Immature natural killer cell (primary cell): ENCODE data around the gene ZNF724. TPM values are rescaled to one million over a fixed set of nuclear protein-coding genes. Genes with fewer than 3 reads are reported as not detected.
A peak's percentile ranks its signal among the peaks of the same experiment; 100 is the strongest.
"Not testable (repeated sequence)": the region's sequence is repeated elsewhere in the genome, so short reads cannot be mapped to it uniquely, and the experiment has no call there.

Experiments used
- DNase-seq, 3 donors: peaks; one replicate each; pipeline ENCODE4 v3.0.0; 2022; ENCODE audit warnings: mixed read lengths in 1 of 3
- H3K27ac Mint-ChIP-seq, 6 donors: one replicate each; pipeline ENCODE4 v1.8.0; 2020; ENCODE audit warnings: mixed read lengths in 6 of 6, mild to moderate bottlenecking in 5 of 6, inconsistent platforms in 4 of 6, moderate library complexity in 3 of 6
- H3K27me3 Mint-ChIP-seq, 3 donors: one replicate each; pipeline ENCODE4 v1.8.0; 2020 to 2021; ENCODE audit warnings: low read depth in 3 of 3, mild to moderate bottlenecking in 3 of 3, mixed read lengths in 3 of 3, moderate library complexity in 3 of 3, inconsistent platforms in 1 of 3
- H3K36me3 Mint-ChIP-seq, 3 donors: one replicate each; pipeline ENCODE4 v1.8.0; 2020; ENCODE audit warnings: mixed read lengths in 3 of 3, inconsistent platforms in 2 of 3, mild to moderate bottlenecking in 2 of 3
- H3K4me1 Mint-ChIP-seq, 2 donors: one replicate each; pipeline ENCODE4 v1.8.0; 2020; ENCODE audit warnings: inconsistent platforms in 2 of 2, mild to moderate bottlenecking in 2 of 2, mixed read lengths in 2 of 2, moderate library complexity in 1 of 2
- H3K4me3 Mint-ChIP-seq, 5 donors: one replicate each; pipeline ENCODE4 v1.8.0; 2020; ENCODE audit warnings: mild to moderate bottlenecking in 5 of 5, mixed read lengths in 5 of 5, inconsistent platforms in 3 of 5, moderate library complexity in 3 of 5
- H3K9me3 Mint-ChIP-seq, 6 donors: one replicate each; pipeline ENCODE4 v1.8.0; 2020; ENCODE audit warnings: mild to moderate bottlenecking in 6 of 6, mixed read lengths in 6 of 6, inconsistent platforms in 4 of 6, moderate library complexity in 3 of 6
- polyA plus RNA-seq, 3 donors: library from polyadenylated mRNA; unstranded; fragments of 300-500 nt; fragmentation: Illumina TruSeq; gene quantifications; one replicate each; pipeline ENCODE4 v1.2.3, GENCODE V29; 2021

Gene ZNF724
- polyA plus RNA-seq, 3 donors from 2014 or later, result 0.77 to 2.4 TPM; not detected in 1

DNA sequence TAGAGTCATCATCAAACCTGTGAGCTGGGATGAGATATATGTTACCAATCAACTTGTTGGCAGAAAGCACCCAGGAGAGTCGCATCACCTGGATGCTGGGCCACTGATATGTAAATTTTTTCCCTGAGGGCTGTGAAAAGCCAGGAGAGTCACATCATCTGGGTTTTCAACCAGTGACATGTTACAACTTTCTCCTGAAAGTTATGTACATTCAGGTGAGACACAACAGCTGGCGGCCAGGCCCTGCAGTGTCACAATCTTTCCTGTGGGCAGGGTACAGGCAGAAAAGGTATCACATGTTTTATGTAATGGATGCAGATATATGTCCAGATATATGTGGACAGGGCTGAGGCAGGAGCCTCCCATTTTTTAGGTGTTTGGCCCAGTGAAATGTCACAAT is 13.2 kb upstream of the ZNF724 start:
- no peak for DNase-seq
- peaks cover 0 to 12% of the 10 kb centered on the region in 2 donors for H3K4me1 Mint-ChIP-seq

DNA sequence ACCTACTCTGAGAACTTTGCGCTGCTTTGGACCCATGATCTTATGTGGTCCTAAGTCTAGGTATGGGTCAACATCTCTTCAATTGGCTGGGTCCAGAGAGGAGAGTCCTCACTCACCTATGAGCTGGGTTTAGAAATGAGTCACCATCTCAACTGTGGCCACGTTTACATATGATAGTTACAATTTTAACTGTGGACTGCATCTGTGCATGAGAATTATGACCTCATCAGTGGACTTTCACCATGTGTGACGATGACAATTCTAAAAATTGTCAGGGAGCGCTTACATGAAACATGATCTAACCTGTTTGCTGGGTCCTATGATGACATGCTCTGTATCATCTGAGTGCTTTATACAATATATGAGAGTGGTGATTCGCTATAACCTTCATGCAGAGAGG is 12.7 kb upstream of the ZNF724 start:
- peaks cover 0 to 12% of the 10 kb centered on the region in 2 donors for H3K4me1 Mint-ChIP-seq
- H3K36me3 Mint-ChIP-seq, result peaks cover 22 to 42% (median 28%) of the 10 kb centered on the region in 3 donors
- H3K4me3 Mint-ChIP-seq, result no peak overlapping the region
- H3K27ac Mint-ChIP-seq, result no peak overlapping the region
- H3K9me3 Mint-ChIP-seq, result no peaks in the 10 kb centered on the region
- peaks cover 0 to 3% (median 0%) of the 10 kb centered on the region in 3 donors for H3K27me3 Mint-ChIP-seq
- DNase-seq, result no peak

More for the DNA sequence above, 13.2 kb upstream of the ZNF724 start:
- Mint-ChIP-seq H3K27me3 (peaks cover 0 to 3% (median 0%) of the 10 kb centered on the region in 3 donors), H3K4me3 (no peak overlapping the region), H3K9me3 (no peaks in the 10 kb centered on the region), H3K27ac (no peak overlapping the region), H3K36me3 (peaks cover 22 to 42% (median 28%) of the 10 kb centered on the region in 3 donors)

DNA sequence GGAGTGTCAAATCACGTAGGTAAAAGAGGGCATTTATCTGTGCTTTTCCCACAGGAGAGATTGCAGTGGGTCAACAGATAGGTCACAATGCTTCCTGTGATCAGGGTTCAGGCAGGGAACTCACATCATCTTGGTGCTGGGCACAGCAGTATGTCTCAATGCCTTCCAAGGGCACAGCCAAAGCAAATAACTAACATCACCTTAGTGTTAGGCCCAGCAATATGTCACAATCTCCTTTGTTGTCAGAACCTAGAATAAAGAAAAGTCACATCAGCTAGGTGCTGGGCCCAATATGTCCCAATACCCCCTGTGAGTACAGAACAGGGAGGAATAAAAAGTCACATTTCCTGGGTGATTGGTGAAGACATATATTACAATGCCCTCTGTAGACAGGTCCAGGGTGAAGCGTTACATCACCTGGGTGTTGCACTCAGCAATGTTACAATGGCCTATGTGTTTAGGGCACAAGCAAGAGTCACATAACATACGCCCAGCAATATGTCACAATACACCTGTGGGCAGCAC is 11.4 kb upstream of the ZNF724 start:
- peak overlapping the region in 1 of 6 donors; percentile 27 for H3K27ac Mint-ChIP-seq
- DNase-seq, result no peak
- H3K4me3 Mint-ChIP-seq, result no peak overlapping the region
- H3K4me1 Mint-ChIP-seq, result peaks cover 0 to 6% of the 10 kb centered on the region in 2 donors
- no peaks in the 10 kb centered on the region for H3K9me3 Mint-ChIP-seq
- peaks cover 0 to 2% (median 0%) of the 10 kb centered on the region in 3 donors for H3K27me3 Mint-ChIP-seq
- H3K36me3 Mint-ChIP-seq, result peaks cover 18 to 34% (median 23%) of the 10 kb centered on the region in 3 donors

DNA sequence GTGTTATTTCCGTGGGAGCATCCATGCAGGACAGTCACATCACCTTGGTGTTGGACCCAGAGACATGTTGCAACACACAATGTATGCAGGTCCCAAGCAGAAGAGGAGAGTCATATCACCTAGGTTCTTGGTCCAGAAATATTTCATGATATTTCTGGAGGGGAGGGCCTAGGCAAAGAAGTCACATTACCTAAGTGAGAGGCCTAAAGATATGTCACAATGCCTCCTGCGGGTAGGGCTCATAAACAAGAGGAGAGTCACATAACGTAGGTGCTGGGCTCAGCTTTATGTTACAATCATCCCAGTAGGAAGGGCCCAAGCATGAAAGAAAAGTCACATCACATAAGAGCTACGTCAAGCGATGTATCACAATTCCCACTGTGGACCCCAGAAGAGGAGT is 10.8 kb upstream of the ZNF724 start:
- H3K36me3 Mint-ChIP-seq, result peaks cover 18 to 34% (median 23%) of the 10 kb centered on the region in 3 donors
- H3K4me1 Mint-ChIP-seq, result peaks cover 0 to 6% of the 10 kb centered on the region in 2 donors
- peak overlapping the region in 1 of 6 donors; percentile 5 for H3K27ac Mint-ChIP-seq
- no peaks in the 10 kb centered on the region for H3K9me3 Mint-ChIP-seq
- no peak overlapping the region for H3K4me3 Mint-ChIP-seq
- peaks cover 0 to 2% (median 0%) of the 10 kb centered on the region in 3 donors for H3K27me3 Mint-ChIP-seq
- no peak for DNase-seq

- H3K27ac Mint-ChIP-seq, result no peak overlapping the region
Observed at GRCh38 chr19:23259961-23260360, 9.8 kb upstream of the ZNF724 start.

GRCh38 chr19:23255700-23256099 is 5.5 kb upstream of the ZNF724 start:
- H3K36me3 Mint-ChIP-seq, result peaks cover 4 to 17% (median 13%) of the 10 kb centered on the region in 3 donors
- no peak overlapping the region for H3K4me3 Mint-ChIP-seq
- H3K27me3 Mint-ChIP-seq, result no peaks in the 10 kb centered on the region
- no peaks in the 10 kb centered on the region for H3K9me3 Mint-ChIP-seq
- DNase-seq, result no peak
- H3K27ac Mint-ChIP-seq, result no peak overlapping the region
- no peaks in the 10 kb centered on the region for H3K4me1 Mint-ChIP-seq

More at GRCh38 chr19:23259961-23260360, 9.8 kb upstream of the ZNF724 start:
- no peak overlapping the region for H3K4me3 Mint-ChIP-seq
- peaks cover 18 to 34% (median 23%) of the 10 kb centered on the region in 3 donors for H3K36me3 Mint-ChIP-seq
- H3K27me3 Mint-ChIP-seq, result peaks cover 0 to 2% (median 0%) of the 10 kb centered on the region in 3 donors
- DNase-seq, result no peak
- no peaks in the 10 kb centered on the region for H3K9me3 Mint-ChIP-seq
- H3K4me1 Mint-ChIP-seq, result peaks cover 0 to 6% of the 10 kb centered on the region in 2 donors

DNA sequence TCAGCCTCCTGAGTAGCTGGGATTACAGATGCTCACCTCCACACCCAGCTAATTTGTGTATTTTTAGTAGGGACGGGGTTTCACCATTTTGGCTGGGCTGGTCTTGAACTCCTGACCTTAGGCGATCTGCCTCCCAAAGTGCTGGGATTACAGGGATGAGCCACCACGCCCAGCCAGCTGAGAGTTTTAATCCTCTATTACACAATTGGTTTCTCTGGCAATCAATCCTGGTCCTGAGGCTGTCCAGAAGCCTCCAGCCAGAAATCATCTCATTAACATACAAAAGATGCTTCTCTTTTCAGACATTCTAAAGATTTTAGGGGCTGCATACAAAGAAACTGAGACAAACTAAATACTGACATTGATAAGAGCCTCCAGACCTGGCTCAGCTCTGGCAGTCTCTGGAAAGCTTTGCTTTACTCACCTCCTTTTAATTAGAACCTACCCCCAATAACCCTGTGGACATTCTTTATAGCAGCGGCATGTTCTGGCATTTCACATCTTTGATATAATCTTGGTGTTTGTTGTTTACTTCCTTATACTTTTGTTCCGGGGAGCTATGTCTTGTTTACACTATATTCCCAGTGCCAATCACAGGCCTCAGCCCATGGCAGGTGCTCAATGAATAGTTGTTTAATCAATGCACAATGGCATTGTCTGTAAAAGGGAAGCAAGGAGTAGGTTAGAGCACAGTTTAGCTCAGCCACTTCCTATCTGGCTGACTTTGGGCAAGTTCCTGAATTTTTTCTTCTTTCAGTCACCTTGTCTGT is 4.1 kb upstream of the ZNF724 start:
- H3K4me1 Mint-ChIP-seq, result peaks cover 9 to 11% of the 10 kb centered on the region in 2 donors
- H3K4me3 Mint-ChIP-seq, result no peak overlapping the region
- peaks cover 2 to 4% (median 3%) of the 10 kb centered on the region in 3 donors for H3K36me3 Mint-ChIP-seq
- peaks cover 0 to 2% (median 0%) of the 10 kb centered on the region in 3 donors for H3K27me3 Mint-ChIP-seq
- H3K9me3 Mint-ChIP-seq, result no peaks in the 10 kb centered on the region
- no peak for DNase-seq
- peak overlapping the region in 2 of 6 donors; percentile 23 to 52 for H3K27ac Mint-ChIP-seq

- not testable (repeated sequence) for H3K4me3 Mint-ChIP-seq, H3K27ac Mint-ChIP-seq, H3K9me3 Mint-ChIP-seq, H3K27me3 Mint-ChIP-seq, H3K36me3 Mint-ChIP-seq, DNase-seq
- peaks cover 10 to 20% of the 10 kb centered on the region in 2 donors for H3K4me1 Mint-ChIP-seq
Observed at GRCh38 chr19:23253256-23253655, 3.1 kb upstream of the ZNF724 start.

- H3K27ac Mint-ChIP-seq, result no peak overlapping the region
- peaks cover 2 to 8% of the 10 kb centered on the region in 2 donors for H3K4me1 Mint-ChIP-seq
- H3K36me3 Mint-ChIP-seq, result peaks cover 40 to 69% (median 61%) of the 10 kb centered on the region in 3 donors
- no peak overlapping the region for H3K4me3 Mint-ChIP-seq
- no peaks in the 10 kb centered on the region for H3K27me3 Mint-ChIP-seq
- H3K9me3 Mint-ChIP-seq, result peaks cover 20 to 44% (median 43%) of the 10 kb centered on the region in 6 donors
- no peak for DNase-seq
Observed at GRCh38 chr19:23241419-23241818, 8.8 kb downstream of the ZNF724 start.

DNA sequence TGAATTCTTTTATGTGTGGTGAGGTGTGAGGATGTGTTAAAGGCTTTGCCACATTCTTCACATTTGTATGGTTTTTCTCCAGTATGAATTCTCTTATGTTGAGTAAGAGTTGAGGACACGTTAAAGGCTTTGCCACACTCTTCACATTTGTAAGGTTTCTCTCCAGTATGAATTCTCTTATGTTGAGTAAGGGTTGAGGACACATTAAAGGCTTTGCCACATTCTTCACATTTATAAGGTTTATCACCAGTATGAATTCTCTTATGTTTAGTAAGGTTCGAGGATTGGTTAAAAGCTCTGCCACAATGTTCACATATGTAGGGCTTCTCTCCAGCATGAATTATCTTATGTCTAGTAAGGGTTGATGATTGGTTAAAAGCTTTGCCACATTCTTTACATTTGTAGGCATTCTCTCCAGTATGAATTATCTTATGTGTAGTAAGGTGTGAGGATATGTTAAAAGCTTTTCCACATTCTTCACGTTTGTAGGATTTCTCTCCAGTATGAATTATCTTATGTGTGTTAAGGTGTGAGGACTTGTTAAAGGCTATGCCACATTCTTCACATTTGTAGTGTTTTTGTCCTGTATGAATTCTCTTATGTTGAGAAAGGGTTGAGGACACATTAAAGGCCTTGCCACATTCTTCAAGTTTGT is 27.1 kb downstream of the ZNF724 start:
- peaks cover 0 to 2% (median 2%) of the 10 kb centered on the region in 3 donors for H3K27me3 Mint-ChIP-seq
- H3K4me3 Mint-ChIP-seq, result no peak overlapping the region
- DNase-seq, result no peak
- H3K36me3 Mint-ChIP-seq, result peaks cover 44 to 66% (median 63%) of the 10 kb centered on the region in 3 donors
- H3K27ac Mint-ChIP-seq, result no peak overlapping the region
- no peaks in the 10 kb centered on the region for H3K4me1 Mint-ChIP-seq
- peaks cover 52 to 88% (median 81%) of the 10 kb centered on the region in 6 donors for H3K9me3 Mint-ChIP-seq

GRCh38 chr19:23203841-23204344 is 46.3 kb downstream of the ZNF724 start:
- DNase-seq, result no peak
- Mint-ChIP-seq H3K27me3 (peaks cover 0 to 4% (median 0%) of the 10 kb centered on the region in 3 donors), H3K27ac (no peak overlapping the region), H3K4me3 (no peak overlapping the region), H3K36me3 (no peaks in the 10 kb centered on the region), H3K4me1 (no peaks in the 10 kb centered on the region), H3K9me3 (peaks cover 16 to 32% (median 26%) of the 10 kb centered on the region in 6 donors)

GRCh38 chr19:23190341-23190740 is 59.9 kb downstream of the ZNF724 start:
- Mint-ChIP-seq H3K36me3 (peaks cover 0 to 3% (median 0%) of the 10 kb centered on the region in 3 donors), H3K27ac (no peak overlapping the region), H3K27me3 (peaks cover 0 to 1% (median 0%) of the 10 kb centered on the region in 3 donors), H3K4me3 (no peak overlapping the region), H3K9me3 (peaks cover 10 to 35% (median 23%) of the 10 kb centered on the region in 6 donors), H3K4me1 (no peaks in the 10 kb centered on the region)
- no peak for DNase-seq

DNA sequence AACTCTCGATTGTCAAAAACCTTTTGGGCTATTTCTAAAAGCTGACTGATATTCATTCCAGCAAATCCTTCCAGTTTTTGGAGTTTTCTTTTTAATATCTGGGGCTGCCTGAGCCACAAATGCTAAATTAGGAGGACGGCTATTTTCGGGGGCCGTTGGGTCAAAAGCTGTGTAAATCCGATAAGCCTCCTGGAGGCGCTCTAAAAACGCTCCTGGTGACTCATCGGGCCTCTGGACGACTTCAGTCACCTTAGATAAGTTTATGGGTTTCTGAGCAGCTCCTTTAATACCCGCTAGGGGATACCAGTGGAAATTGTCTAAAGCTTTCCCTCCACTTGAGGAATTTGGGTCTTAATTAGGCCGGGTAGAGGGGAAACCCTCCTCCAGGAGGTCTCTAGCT is 66.9 kb downstream of the ZNF724 start:
- H3K36me3 Mint-ChIP-seq, result peaks cover 0 to 6% (median 0%) of the 10 kb centered on the region in 3 donors
- no peaks in the 10 kb centered on the region for H3K4me1 Mint-ChIP-seq
- peaks cover 19 to 63% (median 45%) of the 10 kb centered on the region in 6 donors for H3K9me3 Mint-ChIP-seq
- DNase-seq, result no peak
- H3K27me3 Mint-ChIP-seq, result peaks cover 0 to 1% (median 0%) of the 10 kb centered on the region in 3 donors
- no peak overlapping the region for H3K27ac Mint-ChIP-seq
- H3K4me3 Mint-ChIP-seq, result no peak overlapping the region
